ENCODE results near the gene STRIP2.

GRCh38 chr7:129496653-129497052, 62.4 kb downstream of the STRIP2 start:
- TF ChIP-seq POLR2A (IDR thresholded peaks at IDR 0.05) (no peak), POLR2AphosphoS5 (IDR thresholded peaks at IDR 0.05) (no peak), CTCF (IDR thresholded peaks at IDR 0.05) (no peak)
